A673 (cell line): ENCODE measurements around the gene ZNF729. TPM values are rescaled to one million over a fixed set of nuclear protein-coding genes. Genes with fewer than 3 reads are reported as not detected.

Experiments used
- Bru-seq: library from RNA; stranded (reverse); fragments of 400-500 nt; gene quantifications from one replicate; lab custom pipeline; 2021; lab: Mats Ljungman, UMichigan
- BruChase-seq, 2 experiments: library from RNA; stranded (reverse); fragments of 400-500 nt; gene quantifications; one replicate each; lab custom pipeline; 2021; lab: Mats Ljungman, UMichigan
- BruUV-seq: library from RNA; stranded (reverse); fragments of 400-500 nt; replicated peaks from 2 replicates; lab custom pipeline; 2021; lab: Mats Ljungman, UMichigan
- CTCF ChIA-PET: fragments of 300-600 bp; sonication (Branson Sonifier 250); formaldehyde crosslinking; loops from one replicate; lab custom pipeline; 2022; ENCODE audit warnings: antibody characterized with exemption; lab: Charles Lee
- POLR2A ChIA-PET: fragments of 300-600 bp; sonication (Branson Sonifier 250); formaldehyde crosslinking; loops from one replicate; lab custom pipeline; 2022; ENCODE audit warnings: antibody characterized with exemption; ENCODE audit not compliant: low non-redundant PET; lab: Charles Lee
- DNase-seq: peaks from one replicate; pipeline ENCODE4 v3.0.0-alpha.2; 2015; ENCODE audit warnings: low spot score
- H3K27ac ChIP-seq: fragments of 200-600 bp; sonication (generic); 2 replicates; pipeline ENCODE4 v1.5.1; 2016; ENCODE audit warnings: mixed run types, low read depth, mild to moderate bottlenecking, mixed read lengths, antibody characterized with exemption, low read length; ENCODE audit not compliant: poor library complexity, severe bottlenecking
- H3K27me3 ChIP-seq: fragments of 200-600 bp; sonication (generic); replicated peaks from 2 replicates; pipeline ENCODE4 v1.6.1; 2017; ENCODE audit warnings: mixed run types, low read depth, mild to moderate bottlenecking, mixed read lengths, antibody characterized with exemption, low read length; ENCODE audit not compliant: insufficient read depth, poor library complexity
- H3K36me3 ChIP-seq: fragments of 200-600 bp; sonication (generic); 2 replicates; pipeline ENCODE4 v1.6.1; 2016; ENCODE audit warnings: mixed run types, mild to moderate bottlenecking, mixed read lengths, antibody characterized with exemption, low read length; ENCODE audit not compliant: insufficient read depth, poor library complexity, severe bottlenecking
- H3K4me1 ChIP-seq: fragments of 200-600 bp; sonication (generic); 2 replicates; pipeline ENCODE4 v1.6.1; 2017; ENCODE audit warnings: mixed run types, mild to moderate bottlenecking, mixed read lengths, antibody characterized with exemption, low read length; ENCODE audit not compliant: insufficient read depth, poor library complexity, severe bottlenecking
- H3K4me3 ChIP-seq: fragments of 200-600 bp; sonication (generic); 2 replicates; pipeline ENCODE4 v1.5.1; 2016; ENCODE audit warnings: low read depth, mixed run types, mild to moderate bottlenecking, mixed read lengths, low read length; ENCODE audit not compliant: poor library complexity, severe bottlenecking
- H3K9me3 ChIP-seq: fragments of 200-600 bp; sonication (generic); 2 replicates; pipeline ENCODE4 v1.6.1; 2016; ENCODE audit warnings: mixed run types, low read depth, mild to moderate bottlenecking, mixed read lengths, antibody characterized with exemption, low read length; ENCODE audit not compliant: poor library complexity, severe bottlenecking
- CTCF ChIP-seq: fragments of 300-800, 200-600 bp; sonication (generic); conservative IDR thresholded peaks from 2 replicates; pipeline ENCODE4 v1.5.1; 2017; ENCODE audit warnings: low read depth, mild to moderate bottlenecking, antibody characterized with exemption, low read length, moderate library complexity, mixed read lengths
- EZH2 ChIP-seq: fragments of 200-600 bp; sonication (generic); IDR thresholded peaks from 2 replicates; pipeline ENCODE4 v1.6.1; 2017; ENCODE audit warnings: borderline replicate concordance, low read depth, mild to moderate bottlenecking, mixed read lengths, antibody characterized with exemption, low read length; ENCODE audit not compliant: poor library complexity, severe bottlenecking
- intact Hi-C: fragments of 100-400 bp; cut with micrococcal nuclease; formaldehyde crosslinking; loops from one replicate; pipeline ENCODE4 v1.10.0; 2022; ENCODE audit not compliant: unreplicated experiment
- long read RNA-seq: library from polyadenylated mRNA; stranded (forward); transcript quantifications from one replicate; pipeline ENCODE4 v2.0.0, GENCODE V29; 2022
- total RNA-seq: library from RNA; stranded (reverse); gene quantifications from 2 replicates; pipeline ENCODE4 v1.2.3, GENCODE V29; 2021

ZNF729 gene
- not detected in 2 replicates for total RNA-seq
- not detected for Bru-seq, nascent RNA
- BruChase-seq, experiment 1, labeled RNA remaining after a 2-hour chase: not detected
- BruChase-seq, experiment 2, labeled RNA remaining after a 6-hour chase: not detected
- long read RNA-seq: 0 reads

- Histone ChIP-seq H3K4me1 (no peaks in the 10 kb centered on the region), H3K27me3 (no peaks in the 10 kb centered on the region), H3K9me3 (peaks cover 22% of the 10 kb centered on the region), H3K36me3 (no peaks in the 10 kb centered on the region), H3K4me3 (no peak within 1 kb of the TSS), H3K27ac (no peak within 1 kb of the TSS)
- intact Hi-C loops: no loop called here
- ChIA-PET POLR2A (no interaction called here), CTCF (no interaction called here)
- DNase-seq: no peak
- BruUV-seq: no TSS peak
- TF ChIP-seq CTCF (no peak), EZH2 (no peak)
Measured at GRCh38 chr19:22286151-22286810, at the start of gene ZNF729. TSS of gene ZNF729 (plus strand) at chr19:22286441. CDS start at chr19:22286526, 85 bp downstream.

- POLR2A ChIA-PET: no interaction called here
- BruUV-seq: no TSS peak
- no peaks in the 10 kb centered on the region for H3K36me3 ChIP-seq
- CTCF ChIA-PET: no interaction called here
- no peak overlapping the region for H3K4me3 ChIP-seq
- intact Hi-C loops: no loop called here
- H3K9me3 ChIP-seq: peaks cover 25% of the 10 kb centered on the region
- DNase-seq: no peak
- no peak overlapping the region for H3K27ac ChIP-seq
- H3K27me3 ChIP-seq: no peaks in the 10 kb centered on the region
- no peak for TF ChIP-seq EZH2
- no peak for TF ChIP-seq CTCF
- H3K4me1 ChIP-seq: no peaks in the 10 kb centered on the region
Measured at GRCh38 chr19:22256856-22257255, 29.4 kb upstream of the ZNF729 start.

DNA sequence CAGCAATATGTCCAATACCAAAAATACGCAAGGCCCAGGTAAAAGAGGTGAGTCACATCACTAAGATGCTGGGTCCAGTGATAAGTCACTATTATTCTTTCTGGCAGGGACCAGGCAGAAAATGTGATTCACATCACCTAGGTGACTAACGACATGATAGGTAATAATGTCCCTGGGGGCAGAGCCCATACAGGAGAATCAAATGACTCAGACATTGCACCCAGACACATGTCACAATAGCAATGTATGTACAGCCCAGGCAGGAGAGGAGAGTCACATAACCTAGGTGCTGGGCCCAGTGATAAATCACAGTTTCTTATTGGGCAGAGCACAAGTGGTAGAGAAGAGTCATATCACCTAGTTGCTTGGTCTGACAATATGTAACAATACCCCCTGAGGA, 28.9 kb upstream of the ZNF729 start:
- ChIA-PET CTCF (no interaction called here), POLR2A (no interaction called here)
- intact Hi-C loops: no loop called here
- Histone ChIP-seq H3K4me1 (no peaks in the 10 kb centered on the region), H3K27me3 (no peaks in the 10 kb centered on the region), H3K36me3 (no peaks in the 10 kb centered on the region), H3K9me3 (peaks cover 25% of the 10 kb centered on the region), H3K4me3 (no peak overlapping the region), H3K27ac (no peak overlapping the region)
- BruUV-seq: no TSS peak
- no peak for DNase-seq
- TF ChIP-seq EZH2: no peak
